HG02943 (cell line): ENCODE measurements around the gene ASPSCR1.
A peak's percentile ranks its signal among the peaks of the same experiment; 100 is the strongest.

Experiments
- ATAC-seq: cut with Tn5 transposase; IDR thresholded peaks from one replicate; pipeline ENCODE4 v1.9.1; 2021; ENCODE audit warnings: mild to moderate bottlenecking, low read depth, moderate library complexity; ENCODE audit not compliant: unreplicated experiment

The ASPSCR1 gene, protein sequence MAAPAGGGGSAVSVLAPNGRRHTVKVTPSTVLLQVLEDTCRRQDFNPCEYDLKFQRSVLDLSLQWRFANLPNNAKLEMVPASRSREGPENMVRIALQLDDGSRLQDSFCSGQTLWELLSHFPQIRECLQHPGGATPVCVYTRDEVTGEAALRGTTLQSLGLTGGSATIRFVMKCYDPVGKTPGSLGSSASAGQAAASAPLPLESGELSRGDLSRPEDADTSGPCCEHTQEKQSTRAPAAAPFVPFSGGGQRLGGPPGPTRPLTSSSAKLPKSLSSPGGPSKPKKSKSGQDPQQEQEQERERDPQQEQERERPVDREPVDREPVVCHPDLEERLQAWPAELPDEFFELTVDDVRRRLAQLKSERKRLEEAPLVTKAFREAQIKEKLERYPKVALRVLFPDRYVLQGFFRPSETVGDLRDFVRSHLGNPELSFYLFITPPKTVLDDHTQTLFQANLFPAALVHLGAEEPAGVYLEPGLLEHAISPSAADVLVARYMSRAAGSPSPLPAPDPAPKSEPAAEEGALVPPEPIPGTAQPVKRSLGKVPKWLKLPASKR

DNA sequence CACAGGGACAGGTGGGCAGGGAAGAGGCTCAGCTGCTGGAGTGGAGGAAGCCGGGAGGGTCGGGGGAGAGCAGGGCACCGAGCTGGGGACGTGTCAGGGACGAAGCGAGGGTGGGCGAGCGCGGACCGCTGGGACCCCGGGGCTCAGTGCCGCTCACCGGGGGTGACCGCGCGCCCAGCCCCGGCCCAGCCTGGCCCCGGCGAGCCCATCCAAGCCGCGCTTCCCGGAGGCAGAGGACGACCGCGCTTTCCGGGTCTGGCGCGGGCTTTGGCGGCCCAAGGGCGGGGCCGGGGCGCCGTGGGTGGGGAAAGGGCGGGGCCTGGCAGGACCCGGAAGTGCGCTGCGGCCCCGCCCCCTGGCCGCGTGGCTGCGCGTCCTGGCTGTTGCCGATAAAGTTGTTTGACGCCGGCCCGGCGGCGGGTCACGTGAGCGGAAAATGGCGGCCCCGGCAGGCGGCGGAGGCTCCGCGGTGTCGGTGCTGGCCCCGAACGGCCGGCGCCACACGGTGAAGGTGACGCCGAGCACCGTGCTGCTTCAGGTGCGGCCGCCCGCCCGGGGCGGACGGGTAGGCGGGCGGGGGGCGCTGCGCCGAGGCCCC, at the start of gene ASPSCR1:
ASPSCR1 (plus strand) TSS at position 419 of the 598 bp plus-strand sequence; CDS start at position 437, 18 bp downstream.
- ATAC-seq, result peak; percentile 68

DNA sequence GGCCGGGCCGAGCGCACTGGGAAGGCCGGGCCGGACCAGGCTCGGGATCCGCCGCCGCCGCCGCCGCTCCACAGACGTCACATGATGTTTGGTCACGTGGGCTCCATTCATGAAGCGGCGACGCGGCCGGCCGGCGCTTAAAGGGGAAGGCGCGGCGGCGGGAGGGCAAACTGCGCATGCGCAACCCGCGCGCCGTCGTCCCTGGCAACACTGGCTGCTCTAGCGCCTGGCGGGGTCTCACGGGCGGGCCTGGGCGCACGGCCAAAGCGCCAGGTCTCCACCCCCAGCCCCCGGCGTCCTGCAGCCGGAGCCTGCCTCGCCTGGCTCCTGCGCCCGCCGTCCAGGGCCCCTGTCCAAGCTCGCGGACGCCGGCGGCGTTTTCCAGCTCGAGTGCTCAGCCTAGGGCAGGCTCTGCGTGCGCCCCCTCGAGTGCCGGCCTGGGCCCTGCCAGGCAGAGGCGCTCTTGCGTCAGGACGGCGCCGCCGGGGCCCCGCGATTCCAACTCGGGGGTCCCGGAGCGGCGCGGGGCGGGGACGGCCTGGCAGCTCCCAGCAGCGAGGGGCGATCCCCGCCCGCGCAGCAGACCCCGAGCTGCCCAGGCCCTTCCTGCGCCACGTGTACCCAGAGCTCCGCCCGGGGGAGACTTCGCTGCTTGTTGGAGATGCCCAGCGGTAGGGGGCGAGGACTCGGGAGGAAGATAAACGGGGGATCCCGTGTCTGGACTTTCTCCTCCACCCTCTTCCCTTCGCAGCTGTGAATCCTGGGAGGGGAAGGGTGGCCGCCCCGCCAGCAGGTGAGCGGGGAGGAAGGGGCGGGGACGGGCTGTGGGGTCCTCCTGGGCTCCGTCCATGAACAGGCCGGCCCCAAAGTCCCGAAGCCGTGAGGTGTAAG, 49.5 kb upstream of the ASPSCR1 start, which contains the start of gene MAFG:
MAFG (minus strand) TSS at position 83 of the 891 bp plus-strand sequence. CDS start 4,550 bp downstream, outside the sequence.
- no peak for ATAC-seq

GRCh38 chr17:81928544-81929252, 48.7 kb upstream of the ASPSCR1 start:
- no peak for ATAC-seq

- no peak for ATAC-seq
Observed at GRCh38 chr17:81929253-81930141, 47.9 kb upstream of the ASPSCR1 start.

- no peak for ATAC-seq
Observed at GRCh38 chr17:81930142-81931125, 47.0 kb upstream of the ASPSCR1 start.

DNA sequence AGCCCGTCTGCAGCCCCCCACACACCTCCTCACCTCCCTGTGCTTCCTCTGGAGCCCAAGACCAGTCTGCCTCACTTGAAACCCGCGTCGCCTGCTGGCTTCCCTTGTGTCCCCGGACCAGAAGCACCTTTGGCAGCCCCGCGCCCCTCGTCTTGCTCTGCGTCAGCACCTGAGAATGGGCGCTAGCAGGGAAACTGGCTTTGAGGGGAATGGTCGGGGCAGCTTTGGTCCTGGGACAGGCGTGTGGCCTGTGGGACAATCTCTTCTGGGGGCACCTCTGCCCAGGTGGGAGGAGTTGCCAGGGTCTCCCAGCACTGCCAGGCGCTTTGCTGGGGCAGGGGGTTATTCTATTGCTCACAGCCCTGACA, 46.3 kb upstream of the ASPSCR1 start:
- no peak for ATAC-seq

- no peak for ATAC-seq
Observed at GRCh38 chr17:81931557-81932332, 45.7 kb upstream of the ASPSCR1 start.

DNA sequence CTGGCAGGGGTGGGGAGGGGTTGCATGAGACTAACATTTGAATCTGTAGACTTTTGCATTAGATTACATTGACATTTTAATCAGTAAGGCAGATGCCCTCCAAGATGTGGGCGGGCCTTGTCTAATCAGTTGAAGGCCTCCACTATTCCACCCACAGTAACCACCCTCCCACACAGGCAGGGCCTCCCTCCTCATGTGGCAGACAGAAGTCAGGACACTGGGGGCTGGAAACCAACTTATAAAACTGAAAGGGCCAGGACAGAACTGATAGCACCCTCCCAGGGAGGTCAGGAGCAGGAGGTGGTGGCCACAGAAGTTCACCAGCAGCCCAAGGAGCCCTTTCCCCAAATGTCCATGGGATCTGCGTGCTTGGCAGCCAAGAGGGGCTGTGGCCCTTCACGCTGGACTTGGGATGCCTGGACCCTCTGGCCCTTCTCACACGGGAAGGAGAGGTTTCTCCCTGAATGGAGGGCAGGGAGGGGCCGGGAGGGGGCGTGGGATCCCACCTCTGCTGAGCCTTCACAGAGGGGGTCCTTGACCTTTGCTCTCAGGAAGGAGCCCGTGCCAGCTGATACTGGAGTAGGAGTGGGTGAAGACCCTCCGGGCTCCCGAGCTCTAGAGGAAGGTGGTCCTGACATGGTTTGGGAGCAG, 45.0 kb upstream of the ASPSCR1 start:
- no peak for ATAC-seq

DNA sequence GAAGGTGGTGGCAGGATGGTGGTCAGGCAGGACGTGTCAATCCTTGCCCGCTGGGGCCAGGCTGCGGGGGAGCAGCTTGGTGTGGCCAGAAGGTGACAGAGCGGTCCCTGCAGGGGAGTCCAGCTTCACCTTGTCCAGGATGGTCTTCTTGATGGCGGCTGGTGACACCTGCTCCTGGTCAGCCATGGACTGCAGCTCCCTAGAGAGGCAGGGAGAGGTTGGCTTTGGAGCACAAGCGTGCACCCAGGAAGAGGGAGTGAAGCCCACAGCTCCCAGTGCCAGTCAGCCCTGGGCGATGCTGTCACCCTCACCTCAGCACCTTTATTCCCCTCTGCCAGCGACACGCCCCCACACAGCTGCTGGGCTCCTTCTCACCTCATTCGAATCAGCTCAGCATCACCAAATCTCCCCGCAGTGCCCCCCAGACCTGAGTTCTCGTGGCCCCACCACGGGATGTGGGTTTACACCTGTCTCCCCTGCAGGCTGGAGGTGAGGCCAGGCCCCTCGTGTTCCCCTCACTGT, 44.2 kb upstream of the ASPSCR1 start:
- ATAC-seq, result no peak

GRCh38 chr17:81934098-81934757, 43.2 kb upstream of the ASPSCR1 start:
- ATAC-seq, result no peak

- ATAC-seq, result no peak
Observed at GRCh38 chr17:81934850-81935708, 42.4 kb upstream of the ASPSCR1 start.

DNA sequence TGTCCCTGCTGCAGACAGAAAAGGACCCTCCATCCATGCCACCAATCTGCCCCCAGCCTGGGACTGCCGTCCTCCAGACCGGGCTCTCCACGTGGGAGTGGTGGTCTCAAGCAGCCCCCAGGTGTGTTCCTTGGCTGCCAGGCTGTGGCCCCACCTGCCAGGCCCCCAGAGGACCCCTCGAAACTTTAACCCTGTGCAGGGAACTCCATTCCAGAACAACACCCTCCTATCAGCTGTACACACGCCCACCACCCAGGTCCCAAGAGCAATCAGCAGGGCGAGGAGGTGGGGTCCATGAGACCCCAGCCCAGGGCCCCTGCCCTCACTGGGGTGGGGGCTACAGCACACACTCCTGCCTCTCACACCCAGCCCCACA, 41.7 kb upstream of the ASPSCR1 start:
- no peak for ATAC-seq

DNA sequence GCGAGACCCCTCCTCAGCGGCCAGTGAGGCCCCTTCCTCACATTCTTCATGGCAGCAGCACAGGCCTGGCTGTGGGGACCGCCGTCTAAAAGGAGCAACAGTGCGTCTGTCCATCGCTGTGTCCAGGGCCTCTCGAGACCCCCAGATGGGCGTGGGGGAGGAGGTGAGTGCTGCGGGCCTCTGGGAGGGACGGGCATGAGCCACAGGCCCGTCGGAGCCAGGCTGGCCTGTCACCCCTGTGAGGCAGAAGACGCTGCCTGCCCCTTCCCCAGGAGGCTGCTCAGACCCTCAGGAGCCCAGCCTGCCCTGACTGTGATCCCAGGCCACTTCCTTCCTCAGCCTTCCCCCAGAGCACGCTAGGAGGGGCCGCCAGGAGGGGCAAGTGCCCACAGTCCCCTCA, 38.2 kb upstream of the ASPSCR1 start:
- no peak for ATAC-seq

DNA sequence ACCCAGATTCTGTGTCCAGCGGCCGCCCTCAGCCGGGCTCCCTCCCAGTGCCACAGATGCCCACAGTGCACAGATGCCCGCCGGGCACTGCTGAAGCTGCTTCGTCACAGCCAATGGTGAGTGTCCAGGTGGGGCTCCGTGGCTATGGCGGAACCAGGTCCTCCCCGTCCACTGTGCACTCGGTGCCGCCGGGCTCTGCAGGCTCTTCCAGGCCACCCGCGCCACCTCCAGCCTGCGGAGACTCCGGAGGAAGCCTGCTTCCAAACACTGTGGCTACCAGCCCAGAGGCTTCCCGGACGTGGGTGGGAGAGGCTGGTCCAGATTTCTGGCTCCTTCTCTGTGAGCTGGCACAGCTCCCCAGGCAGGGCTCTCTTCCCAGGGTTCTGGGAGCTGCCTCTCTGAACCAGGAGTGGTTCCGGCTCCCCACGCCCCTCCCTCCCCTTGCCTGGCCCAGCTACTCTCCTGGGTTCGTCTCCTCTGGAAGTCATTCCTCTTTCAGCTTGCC, 37.5 kb upstream of the ASPSCR1 start:
- ATAC-seq, result no peak
